Activated CD4-positive, alpha-beta T cell treated with anti-CD3 and anti-CD28 coated beads for 48 hours (primary cell): ENCODE measurements around the gene NPHP4.

ENCODE experiments used
- DNase-seq: peaks from one replicate; pipeline ENCODE4 v3.0.0-alpha.2; 2020

The NPHP4 gene

GRCh38 chr1:5947071-5947821, 45.0 kb downstream of the NPHP4 start:
- no peak for DNase-seq

GRCh38 chr1:5945445-5945844, 46.8 kb downstream of the NPHP4 start:
- DNase-seq = no peak

- no peak for DNase-seq
Measured at GRCh38 chr1:5944843-5945167, 47.4 kb downstream of the NPHP4 start.

- DNase-seq = no peak
Measured at GRCh38 chr1:5944154-5944842, 47.9 kb downstream of the NPHP4 start.

- DNase-seq = no peak
Measured at GRCh38 chr1:5943343-5944124, 48.7 kb downstream of the NPHP4 start.

- DNase-seq = no peak
Measured at GRCh38 chr1:5941671-5942070, 50.6 kb downstream of the NPHP4 start.

- DNase-seq = no peak
Measured at GRCh38 chr1:5940723-5941407, 51.4 kb downstream of the NPHP4 start.

GRCh38 chr1:5939271-5940170, 52.7 kb downstream of the NPHP4 start:
- no peak for DNase-seq

- DNase-seq = no peak
Measured at GRCh38 chr1:5938101-5938646, 54.1 kb downstream of the NPHP4 start.

GRCh38 chr1:5937373-5937857, 54.8 kb downstream of the NPHP4 start:
- no peak for DNase-seq

- no peak for DNase-seq
Measured at GRCh38 chr1:5936621-5937372, 55.4 kb downstream of the NPHP4 start.

GRCh38 chr1:5936126-5936525, 56.1 kb downstream of the NPHP4 start:
- no peak for DNase-seq

GRCh38 chr1:5935026-5935425, 57.2 kb downstream of the NPHP4 start:
- no peak for DNase-seq

- no peak for DNase-seq
Measured at GRCh38 chr1:5934058-5934884, 58.0 kb downstream of the NPHP4 start.

GRCh38 chr1:5933676-5934057, 58.6 kb downstream of the NPHP4 start:
- no peak for DNase-seq

- no peak for DNase-seq
Measured at GRCh38 chr1:5933050-5933449, 59.2 kb downstream of the NPHP4 start.

- DNase-seq = no peak
Measured at GRCh38 chr1:5928714-5929400, 63.4 kb downstream of the NPHP4 start.

GRCh38 chr1:5927506-5928370, 64.5 kb downstream of the NPHP4 start:
- no peak for DNase-seq
